GM13977 (cell line): ENCODE data around the gene CD59.

ENCODE experiments used
- DNase-seq: peaks from one replicate; pipeline ENCODE4 v3.0.0; 2012; ENCODE audit warnings: low spot score
- CTCF ChIP-seq: IDR thresholded peaks from 2 replicates; pipeline ENCODE4 v1.5.1; 2012; ENCODE audit warnings: mild to moderate bottlenecking, control low read depth; ENCODE audit not compliant: insufficient read depth; ENCODE audit errors: extremely low read depth, missing control alignments
- in situ Hi-C: fragments of 300-500 bp; cut with MboI; formaldehyde crosslinking; loops from one replicate; pipeline ENCODE4 v1.12.0; 2022; ENCODE audit warnings: low sequenced_read_pairs, low pct_unique_long_range_greater_than_20kb, mixed read lengths, inconsistent platforms; ENCODE audit not compliant: unreplicated experiment

CD59 gene

GRCh38 chr11:33703234-33703633 is 33.0 kb downstream of the CD59 start:
- TF ChIP-seq CTCF = no peak
- in situ Hi-C loops = loop anchor here (25.0 kb wide), 1 partner anchor 541 kb away; the partner anchor contains the start of gene CSTF3
- DNase-seq = no peak

GRCh38 chr11:33701302-33702230 is 34.7 kb downstream of the CD59 start:
- no peak for TF ChIP-seq CTCF
- in situ Hi-C loops = loop anchor here (25.0 kb wide), 1 partner anchor 539 kb away; the partner anchor contains the start of gene CSTF3
- DNase-seq = no peak

- DNase-seq = peak; percentile 97
- in situ Hi-C loops = loop anchor here (25.0 kb wide), 1 partner anchor 538 kb away; the partner anchor contains the start of gene CSTF3
- TF ChIP-seq CTCF = no peak
Measured at GRCh38 chr11:33700502-33701271, 35.5 kb downstream of the CD59 start, which contains the start of gene C11orf91. TSS of gene C11orf91 (minus strand) at chr11:33700826. CDS start at chr11:33700740, 86 bp downstream.

- no peak for DNase-seq
- in situ Hi-C loops = loop anchor here (25.0 kb wide), 1 partner anchor 538 kb away; the partner anchor contains the start of gene CSTF3
- TF ChIP-seq CTCF = no peak
Measured at GRCh38 chr11:33700063-33700501, 36.1 kb downstream of the CD59 start.

GRCh38 chr11:33699515-33700062 is 36.6 kb downstream of the CD59 start:
- in situ Hi-C loops = loop anchor here (25.0 kb wide), 1 partner anchor 537 kb away; the partner anchor contains the start of gene CSTF3
- no peak for DNase-seq
- no peak for TF ChIP-seq CTCF

GRCh38 chr11:33698921-33699320 is 37.3 kb downstream of the CD59 start:
- TF ChIP-seq CTCF = no peak
- in situ Hi-C loops = no loop called here
- no peak for DNase-seq
